Ectodermal cell (in vitro differentiated cells): ENCODE data around the gene KIR3DL1. TPM values are rescaled to one million over a fixed set of nuclear protein-coding genes. Genes with fewer than 3 reads are reported as not detected.
"Not testable (repeated sequence)": the region's sequence is repeated elsewhere in the genome, so short reads cannot be mapped to it uniquely, and the experiment has no call there.

Experiments used
- H3K27ac ChIP-seq: 2 replicates; pipeline ENCODE4 v1.7.0; 2013; ENCODE audit warnings: mild to moderate bottlenecking, low read depth, low read length; ENCODE audit not compliant: insufficient read depth, poor library complexity, severe bottlenecking
- H3K27me3 ChIP-seq: 2 replicates; pipeline ENCODE4 v1.7.0; 2013; ENCODE audit warnings: mild to moderate bottlenecking, low read length; ENCODE audit not compliant: insufficient read depth, control insufficient read depth, poor library complexity, severe bottlenecking
- H3K36me3 ChIP-seq: one replicate; pipeline ENCODE4 v1.7.0; 2013; ENCODE audit warnings: low read length; ENCODE audit not compliant: control insufficient read depth, insufficient read depth
- H3K4me1 ChIP-seq: one replicate; pipeline ENCODE4 v1.7.0; 2013; ENCODE audit warnings: low read length; ENCODE audit not compliant: control insufficient read depth, insufficient read depth
- H3K4me3 ChIP-seq: 2 replicates; pipeline ENCODE4 v1.7.0; 2013; ENCODE audit warnings: low read depth, low read length, control low read depth; ENCODE audit not compliant: insufficient read depth
- H3K9me3 ChIP-seq: 2 replicates; pipeline ENCODE4 v1.7.0; 2013; ENCODE audit warnings: mild to moderate bottlenecking, low read length, moderate library complexity; ENCODE audit not compliant: control insufficient read depth
- WGBS, 2 experiments: methylation state at CpG; one replicate each; pipeline ENCODE4 v1.1.7; 2013; ENCODE audit warnings: missing lambda C conversion rate in 2 of 2; 5-methylcytosine and 5-hydroxymethylcytosine counted together
- polyA plus RNA-seq, 4 experiments: library from polyadenylated mRNA; stranded (reverse); fragments of 50-300 nt; gene quantifications; one replicate each; pipeline ENCODE4 v1.2.3, GENCODE V29; 2013

Gene KIR3DL1
- not detected for polyA plus RNA-seq (2013, experiment 1 of 4)
- not detected for polyA plus RNA-seq (2013, experiment 2 of 4)
- not detected for polyA plus RNA-seq (2013, experiment 3 of 4)
- not detected for polyA plus RNA-seq (2013, experiment 4 of 4)

- WGBS, 2 experiments, result 83 to 86% methylated on average over 15 to 17 of the region's 17 CpGs
- H3K9me3 ChIP-seq, result peaks cover 18% of the 10 kb centered on the region
- H3K27me3 ChIP-seq, H3K4me1 ChIP-seq, H3K4me3 ChIP-seq, H3K27ac ChIP-seq, H3K36me3 ChIP-seq: not testable (repeated sequence)
These were observed at the start of gene KIR3DL1 for GRCh38 chr19:54816251-54816650. TSS of gene KIR3DL1 (plus strand) at chr19:54816468.

GRCh38 chr19:54769646-54770045 is 46.6 kb upstream of the KIR3DL1 start, which contains the start of gene KIR2DL1:
TSS of gene KIR2DL1 (plus strand) at chr19:54769793. CDS start at chr19:54769851, 58 bp downstream.
- H3K27ac ChIP-seq, H3K4me1 ChIP-seq, H3K4me3 ChIP-seq, H3K36me3 ChIP-seq, H3K27me3 ChIP-seq, H3K9me3 ChIP-seq: not testable (repeated sequence)
- WGBS, 2 experiments, result 85 to 95% methylated on average over 15 of the region's 15 CpGs

GRCh38 chr19:54770511-54770910 is 45.8 kb upstream of the KIR3DL1 start:
- H3K4me1 ChIP-seq, H3K27ac ChIP-seq, H3K27me3 ChIP-seq, H3K4me3 ChIP-seq, H3K9me3 ChIP-seq, H3K36me3 ChIP-seq: not testable (repeated sequence)
- WGBS, 2 experiments, result 79 to 90% methylated on average over 3 to 4 of the region's 4 CpGs

- not testable (repeated sequence) for H3K36me3 ChIP-seq, H3K27me3 ChIP-seq, H3K27ac ChIP-seq, H3K9me3 ChIP-seq, H3K4me1 ChIP-seq, H3K4me3 ChIP-seq
- WGBS, 2 experiments, result 71 to 78% methylated on average over 12 to 14 of the region's 15 CpGs
These were observed 45.0 kb upstream of the KIR3DL1 start for GRCh38 chr19:54771018-54771960.

- not testable (repeated sequence) for H3K4me3 ChIP-seq, H3K36me3 ChIP-seq, H3K9me3 ChIP-seq, H3K27me3 ChIP-seq, H3K27ac ChIP-seq, H3K4me1 ChIP-seq
- 0 to 11% methylated on average over 1 to 2 of the region's 2 CpGs for WGBS, 2 experiments
These were observed 43.6 kb upstream of the KIR3DL1 start for GRCh38 chr19:54772666-54773065.

GRCh38 chr19:54775095-54775815 is 41.0 kb upstream of the KIR3DL1 start:
- H3K27ac ChIP-seq, H3K36me3 ChIP-seq, H3K27me3 ChIP-seq, H3K4me3 ChIP-seq, H3K4me1 ChIP-seq, H3K9me3 ChIP-seq: not testable (repeated sequence)
- 73% methylated on average over 11 to 12 of the region's 12 CpGs for WGBS, 2 experiments

GRCh38 chr19:54775830-54776229 is 40.4 kb upstream of the KIR3DL1 start:
- not testable (repeated sequence) for H3K27me3 ChIP-seq, H3K4me1 ChIP-seq, H3K4me3 ChIP-seq, H3K36me3 ChIP-seq, H3K9me3 ChIP-seq, H3K27ac ChIP-seq
- 67 to 79% methylated on average over 6 to 8 of the region's 8 CpGs for WGBS, 2 experiments

GRCh38 chr19:54777851-54778250 is 38.4 kb upstream of the KIR3DL1 start:
- 61 to 62% methylated on average over 3 to 4 of the region's 4 CpGs for WGBS, 2 experiments

GRCh38 chr19:54778896-54779295 is 37.4 kb upstream of the KIR3DL1 start:
- not testable (repeated sequence) for H3K9me3 ChIP-seq, H3K27me3 ChIP-seq, H3K27ac ChIP-seq, H3K4me3 ChIP-seq, H3K36me3 ChIP-seq, H3K4me1 ChIP-seq
- 59 to 69% methylated on average over 5 to 6 of the region's 7 CpGs for WGBS, 2 experiments

More at GRCh38 chr19:54777851-54778250, 38.4 kb upstream of the KIR3DL1 start:
- not testable (repeated sequence) for H3K4me3 ChIP-seq, H3K27me3 ChIP-seq, H3K36me3 ChIP-seq, H3K9me3 ChIP-seq, H3K4me1 ChIP-seq, H3K27ac ChIP-seq

GRCh38 chr19:54782916-54783315 is 33.4 kb upstream of the KIR3DL1 start:
- H3K4me1 ChIP-seq, H3K27ac ChIP-seq, H3K36me3 ChIP-seq, H3K4me3 ChIP-seq, H3K27me3 ChIP-seq, H3K9me3 ChIP-seq: not testable (repeated sequence)
- 43 to 44% methylated on average over 3 of the region's 4 CpGs for WGBS, 2 experiments
